ENCODE data around the gene CCER1.

DNA sequence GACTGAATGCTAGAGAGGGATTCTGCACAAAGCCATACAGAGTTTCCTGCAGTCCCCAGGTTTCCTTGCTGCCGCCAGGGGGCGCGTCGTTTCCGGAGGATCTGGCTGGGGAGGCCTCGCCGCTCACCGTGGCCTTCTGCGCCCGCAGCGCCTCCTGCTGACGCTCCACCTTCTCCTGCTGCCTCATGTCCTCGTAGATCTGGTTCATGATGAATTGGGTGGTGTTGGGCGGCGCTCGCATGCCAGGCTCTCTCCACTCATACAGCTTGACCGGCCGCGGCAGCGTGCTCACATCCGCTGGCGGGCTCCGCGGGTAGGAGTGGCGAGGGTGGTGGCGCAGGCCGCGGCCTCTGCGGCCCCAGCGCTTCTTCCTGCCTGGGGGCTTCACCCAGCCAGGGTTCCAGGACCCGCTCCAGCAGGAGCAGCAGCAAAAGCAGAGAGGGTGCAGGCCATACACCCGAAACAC, 987 bp downstream of the CCER1 start:
- TF ChIP-seq EZH2 (IDR thresholded peaks at IDR 0.05) (no peak), EZH2phosphoT487 (IDR thresholded peaks at IDR 0.05) (no peak)
- TF ChIP-seq, protein P1, sequence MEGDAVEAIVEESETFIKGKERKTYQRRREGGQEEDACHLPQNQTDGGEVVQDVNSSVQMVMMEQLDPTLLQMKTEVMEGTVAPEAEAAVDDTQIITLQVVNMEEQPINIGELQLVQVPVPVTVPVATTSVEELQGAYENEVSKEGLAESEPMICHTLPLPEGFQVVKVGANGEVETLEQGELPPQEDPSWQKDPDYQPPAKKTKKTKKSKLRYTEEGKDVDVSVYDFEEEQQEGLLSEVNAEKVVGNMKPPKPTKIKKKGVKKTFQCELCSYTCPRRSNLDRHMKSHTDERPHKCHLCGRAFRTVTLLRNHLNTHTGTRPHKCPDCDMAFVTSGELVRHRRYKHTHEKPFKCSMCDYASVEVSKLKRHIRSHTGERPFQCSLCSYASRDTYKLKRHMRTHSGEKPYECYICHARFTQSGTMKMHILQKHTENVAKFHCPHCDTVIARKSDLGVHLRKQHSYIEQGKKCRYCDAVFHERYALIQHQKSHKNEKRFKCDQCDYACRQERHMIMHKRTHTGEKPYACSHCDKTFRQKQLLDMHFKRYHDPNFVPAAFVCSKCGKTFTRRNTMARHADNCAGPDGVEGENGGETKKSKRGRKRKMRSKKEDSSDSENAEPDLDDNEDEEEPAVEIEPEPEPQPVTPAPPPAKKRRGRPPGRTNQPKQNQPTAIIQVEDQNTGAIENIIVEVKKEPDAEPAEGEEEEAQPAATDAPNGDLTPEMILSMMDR (IDR thresholded peaks at IDR 0.05), result peak; percentile 57
